H1 (cell line): ENCODE results near the gene LTN1. TPM values are rescaled to one million over a fixed set of nuclear protein-coding genes. Genes with fewer than 3 reads are reported as not detected.

Experiments used
- CTCF ChIA-PET: fragments of 300-600 bp; sonication (Branson Sonifier 250); formaldehyde crosslinking; loops from one replicate; lab custom pipeline; 2021; ENCODE audit not compliant: partially characterized antibody; lab: Charles Lee
- POLR2A ChIA-PET: fragments of 300-600 bp; sonication (Branson Sonifier 250); formaldehyde crosslinking; loops from one replicate; lab custom pipeline; 2021; ENCODE audit warnings: inconsistent platforms; ENCODE audit not compliant: partially characterized antibody; lab: Charles Lee
- DNase-seq, 2 experiments: peaks; one replicate each; pipeline versions ENCODE4 v3.0.0 to v3.0.0-alpha.2; 2010 to 2022; ENCODE audit warnings: low spot score in 2 of 2, low read depth in 1 of 2, mixed read lengths in 1 of 2
- FAIRE-seq: peaks from 2 replicates; lab custom pipeline; 2011; peaks lifted over from hg19 to GRCh38; lab: Jason Lieb, UNC
- H2AFZ ChIP-seq: 2 replicates; pipeline ENCODE4 v1.8.1; 2012; ENCODE audit warnings: low read length, inconsistent platforms
- H2AK5ac ChIP-seq: 2 replicates; pipeline ENCODE4 v1.6.1; 2013; ENCODE audit warnings: low read depth, low read length
- H2BK120ac ChIP-seq: replicated peaks from 2 replicates; pipeline ENCODE3; 2013; ENCODE audit warnings: low read depth, low read length, inconsistent platforms
- H2BK12ac ChIP-seq: 2 replicates; pipeline ENCODE4 v1.6.1; 2013; ENCODE audit warnings: low read depth, low read length
- H2BK15ac ChIP-seq: 2 replicates; pipeline ENCODE4 v1.6.1; 2013; ENCODE audit warnings: low read length
- H2BK20ac ChIP-seq: 2 replicates; pipeline ENCODE4 v1.6.1; 2013; ENCODE audit warnings: low read length
- H2BK5ac ChIP-seq: 2 replicates; pipeline ENCODE4 v1.6.1; 2013; ENCODE audit warnings: low read depth, low read length
- H3K14ac ChIP-seq: 2 replicates; pipeline ENCODE4 v1.6.1; 2013; ENCODE audit warnings: inconsistent platforms; ENCODE audit not compliant: insufficient read length
- H3K18ac ChIP-seq: 2 replicates; pipeline ENCODE4 v1.6.1; 2013; ENCODE audit warnings: low read length; ENCODE audit errors: extremely low read depth
- H3K23ac ChIP-seq: 2 replicates; pipeline ENCODE4 v1.6.1; 2013; ENCODE audit warnings: inconsistent platforms; ENCODE audit not compliant: insufficient read length
- H3K23me2 ChIP-seq: 2 replicates; pipeline ENCODE4 v1.6.1; 2013; ENCODE audit warnings: low read depth, low read length
- H3K27ac ChIP-seq: 2 replicates; pipeline ENCODE4 v1.6.1; 2011; ENCODE audit warnings: low read depth, low read length, inconsistent platforms
- H3K27me3 ChIP-seq, 4 experiments: replicated peaks in 1 of 4; 1 replicate in 1 of 4; 2 replicates in 3 of 4; pipeline versions ENCODE4 v1.6.1 to v1.8.1; 2011 to 2013; ENCODE audit warnings: low read length in 3 of 4, mild to moderate bottlenecking in 3 of 4, inconsistent platforms in 2 of 4, mixed read lengths in 2 of 4, moderate library complexity in 1 of 4; ENCODE audit not compliant: control insufficient read depth in 3 of 4, insufficient read depth in 3 of 4; ENCODE audit errors: extremely low read depth in 1 of 4
- H3K36me3 ChIP-seq, 4 experiments: 2 replicates each; pipeline versions ENCODE4 v1.6.1 to v1.8.1; 2011 to 2013; ENCODE audit warnings: mild to moderate bottlenecking in 4 of 4, low read length in 3 of 4, moderate library complexity in 2 of 4, control low read depth in 1 of 4, inconsistent platforms in 1 of 4; ENCODE audit not compliant: insufficient read depth in 4 of 4, control insufficient read depth in 2 of 4
- H3K4ac ChIP-seq: replicated peaks from 2 replicates; pipeline ENCODE3; 2013; ENCODE audit warnings: low read length, low read depth, mixed read lengths, inconsistent platforms; ENCODE audit not compliant: insufficient read length
- H3K4me1 ChIP-seq, 4 experiments: replicated peaks in 1 of 4; 1 replicate in 1 of 4; 2 replicates in 3 of 4; pipeline versions ENCODE4 v1.6.1 to v1.8.1; 2011 to 2013; ENCODE audit warnings: low read length in 3 of 4, inconsistent platforms in 2 of 4, mixed read lengths in 1 of 4; ENCODE audit not compliant: insufficient read depth in 4 of 4, control insufficient read depth in 3 of 4
- H3K4me2 ChIP-seq, 2 experiments: 2 replicates each; pipeline versions ENCODE4 v1.6.1 to v1.8.1; 2011 to 2013; ENCODE audit warnings: low read depth in 2 of 2, low read length in 2 of 2, control low read depth in 1 of 2, inconsistent platforms in 1 of 2, mild to moderate bottlenecking in 1 of 2; ENCODE audit not compliant: insufficient read depth in 1 of 2
- H3K4me3 ChIP-seq, 4 experiments: fragments of 200-600, 300-600 bp in 1 of 4; sonication (generic), shearing (Covaris generic), sonication (Bioruptor Twin) in 1 of 4; 2 replicates each; pipeline versions ENCODE4 v1.5.1 to v1.8.1; 2011 to 2016; ENCODE audit warnings: low read length in 4 of 4, low read depth in 3 of 4, control low read depth in 2 of 4, inconsistent platforms in 2 of 4, mild to moderate bottlenecking in 2 of 4, mixed read lengths in 1 of 4, moderate library complexity in 1 of 4; ENCODE audit not compliant: insufficient read depth in 2 of 4; ENCODE audit errors: extremely low read depth in 1 of 4
- H3K56ac ChIP-seq: replicated peaks from 2 replicates; pipeline ENCODE3; 2013; ENCODE audit warnings: low read depth, mild to moderate bottlenecking, mixed read lengths, low read length, inconsistent platforms; ENCODE audit not compliant: insufficient read length
- H3K79me1 ChIP-seq: 2 replicates; pipeline ENCODE4 v1.6.1; 2013; ENCODE audit warnings: low read depth, low read length, control low read depth
- H3K79me2 ChIP-seq, 2 experiments: 2 replicates each; pipeline versions ENCODE4 v1.6.1 to v1.8.1; 2012 to 2013; ENCODE audit warnings: low read length in 2 of 2, mild to moderate bottlenecking in 2 of 2, inconsistent platforms in 1 of 2; ENCODE audit not compliant: insufficient read depth in 2 of 2, control insufficient read depth in 1 of 2
- H3K9ac ChIP-seq, 4 experiments: replicated peaks in 1 of 4; 1 replicate in 1 of 4; 2 replicates in 3 of 4; pipeline versions ENCODE4 v1.6.1 to v1.8.1; 2011 to 2013; ENCODE audit warnings: low read depth in 3 of 4, low read length in 3 of 4, control low read depth in 2 of 4, mild to moderate bottlenecking in 2 of 4, moderate library complexity in 2 of 4, inconsistent platforms in 1 of 4; ENCODE audit errors: extremely low read depth in 1 of 4
- H3K9me3 ChIP-seq, 2 experiments: 2 replicates each; pipeline versions ENCODE4 v1.6.1 to v1.8.1; 2012 to 2013; ENCODE audit warnings: mild to moderate bottlenecking in 2 of 2, moderate library complexity in 2 of 2, control low read depth in 1 of 2, inconsistent platforms in 1 of 2, low read depth in 1 of 2, low read length in 1 of 2, mixed read lengths in 1 of 2; ENCODE audit not compliant: insufficient read depth in 2 of 2
- H4K20me1 ChIP-seq, 2 experiments: replicated peaks in 1 of 2; 2 replicates each; pipeline versions ENCODE3 to v1.8.1; 2011 to 2013; ENCODE audit warnings: inconsistent platforms in 2 of 2, low read length in 2 of 2, mild to moderate bottlenecking in 1 of 2; ENCODE audit not compliant: insufficient read depth in 2 of 2, control insufficient read depth in 1 of 2
- H4K5ac ChIP-seq: 2 replicates; pipeline ENCODE4 v1.6.1; 2013; ENCODE audit warnings: low read length, low read depth, mixed read lengths, inconsistent platforms; ENCODE audit not compliant: insufficient read length
- H4K8ac ChIP-seq: 2 replicates; pipeline ENCODE4 v1.8.0; 2013; ENCODE audit warnings: mild to moderate bottlenecking, moderate library complexity, low read length, inconsistent platforms; ENCODE audit not compliant: insufficient read depth; ENCODE audit errors: extremely low read depth
- H4K91ac ChIP-seq: replicated peaks from 2 replicates; pipeline ENCODE3; 2013; ENCODE audit warnings: low read length, mixed read lengths, inconsistent platforms; ENCODE audit not compliant: insufficient read length
- BCL11A ChIP-seq, 2 experiments: IDR thresholded peaks; one replicate each; pipeline ENCODE4 v1.6.1; 2011; ENCODE audit warnings: low read depth in 2 of 2, low read length in 2 of 2, mild to moderate bottlenecking in 2 of 2
- CHD2 ChIP-seq: IDR thresholded peaks from 2 replicates; pipeline ENCODE4 v1.6.1; 2012; ENCODE audit warnings: low read length, improper control_type of control experiment
- EP300 ChIP-seq, 2 experiments: IDR thresholded peaks; 1 replicate in 1 of 2; 2 replicates in 1 of 2; pipeline ENCODE4 v1.6.1; 2011 to 2012; ENCODE audit warnings: low read depth in 2 of 2, low read length in 2 of 2, mild to moderate bottlenecking in 2 of 2, borderline replicate concordance in 1 of 2, inconsistent platforms in 1 of 2, moderate library complexity in 1 of 2
- FOSL1 ChIP-seq: IDR thresholded peaks from 2 replicates; pipeline ENCODE4 v1.6.1; 2011; ENCODE audit warnings: mild to moderate bottlenecking, low read depth, low read length, moderate library complexity; ENCODE audit not compliant: insufficient read depth
- GABPA ChIP-seq: IDR thresholded peaks from 2 replicates; pipeline ENCODE4 v1.6.1; 2011; ENCODE audit warnings: mild to moderate bottlenecking, low read length, moderate library complexity, borderline replicate concordance; ENCODE audit not compliant: insufficient read depth
- KDM1A ChIP-seq: fragments of 200-600, 300-600 bp; sonication (generic); IDR thresholded peaks from 2 replicates; pipeline ENCODE4 v1.7.1; 2016; ENCODE audit warnings: mild to moderate bottlenecking, low read length, borderline replicate concordance
- RBBP5 ChIP-seq: IDR thresholded peaks from 2 replicates; pipeline ENCODE4 v1.7.1; 2012; ENCODE audit warnings: low read depth, mild to moderate bottlenecking, inconsistent platforms, low read length, moderate library complexity, borderline replicate concordance
- RNF2 ChIP-seq: fragments of 200-900, 300-1000 bp; sonication (generic); IDR thresholded peaks from 2 replicates; pipeline ENCODE4 v1.7.1; 2016; ENCODE audit warnings: borderline replicate concordance, low read depth, mild to moderate bottlenecking, antibody characterized with exemption, low read length; ENCODE audit not compliant: poor library complexity, severe bottlenecking; ENCODE audit errors: missing control alignments
- RXRA ChIP-seq: IDR thresholded peaks from 2 replicates; pipeline ENCODE4 v1.6.1; 2011; ENCODE audit warnings: low read depth, mild to moderate bottlenecking, low read length, moderate library complexity; ENCODE audit not compliant: insufficient read depth
- SIRT6 ChIP-seq: IDR thresholded peaks from one replicate; pipeline ENCODE4 v1.7.1; 2012; ENCODE audit warnings: low read length, inconsistent platforms
- SIX5 ChIP-seq: IDR thresholded peaks from 2 replicates; pipeline ENCODE4 v1.6.1; 2011; ENCODE audit warnings: mild to moderate bottlenecking, low read depth, low read length
- TBP ChIP-seq: IDR thresholded peaks from 2 replicates; pipeline ENCODE4 v1.6.1; 2011; ENCODE audit warnings: low read depth, low read length, improper control_type of control experiment
- WGBS, 2 experiments: shearing (Covaris generic) in 1 of 2; methylation state at CpG; one replicate each; pipeline versions ENCODE4 v1.1.6 to v1.1.7; 2013 to 2015; ENCODE audit warnings: low lambda C conversion rate in 2 of 2, mixed read lengths in 2 of 2, inconsistent platforms in 1 of 2, low coverage in 1 of 2, missing lambda C conversion rate in 1 of 2; ENCODE audit not compliant: insufficient replicate concordance in 2 of 2, insufficient coverage in 1 of 2, insufficient read length in 1 of 2; ENCODE audit errors: extremely low coverage in 1 of 2, missing lambda C conversion rate in 1 of 2; 5-methylcytosine and 5-hydroxymethylcytosine counted together
- polyA plus RNA-seq, 7 experiments: library from polyadenylated mRNA; depleted of rRNA in 3 of 7; stranded (reverse) in 5 of 7; unstranded in 2 of 7; fragments of >200 nt in 5 of 7; fragments of 200-250 nt in 2 of 7; gene quantifications; 1 replicate in 5 of 7; 2 replicates in 1 of 7; 4 replicates in 1 of 7; pipeline versions ENCODE4 v1.2.1 to v1.2.3, GENCODE V29; 2011 to 2013; ENCODE audit warnings: missing spikeins in 2 of 7, mixed read lengths in 2 of 7
- total RNA-seq: library from RNA; stranded (reverse); fragmentation: NEBNext Ultra II Directional; extraction: Animal tissue kit (Norgen Biotek cat#: 25700); gene quantifications from 2 replicates; pipeline ENCODE4 v1.2.1, GENCODE V29; 2021

Gene LTN1
- total and polyA plus RNA-seq, 2 of the 8 experiments (the other 6 are each of a cell fraction or from before 2014, with no cell fraction given): 3.2 to 23.5 TPM

GRCh38 chr21:28938726-28939125, 54.0 kb downstream of the LTN1 start:
- Histone ChIP-seq H4K5ac (no peak overlapping the region), H3K9me3 (no peaks in the 10 kb centered on the region), H3K27me3 (no peaks in the 10 kb centered on the region), H3K79me2 (no peaks in the 10 kb centered on the region), H3K4ac (no peak overlapping the region), H3K9ac (no peak overlapping the region), H3K4me3 (no peak overlapping the region), H3K36me3 (peaks cover 0 to 21% (median 3%) of the 10 kb centered on the region in 4 experiments; a peak in 4 of 8 replicates), H3K23me2 (no peaks in the 10 kb centered on the region; the same call in 1 of the 2 replicates), H2BK20ac (no peak overlapping the region), H4K20me1 (no peaks in the 10 kb centered on the region), H3K23ac (no peak overlapping the region), H2BK120ac (no peak overlapping the region), H3K79me1 (no peaks in the 10 kb centered on the region), H2BK15ac (no peak overlapping the region), H2AK5ac (no peak overlapping the region), H3K27ac (no peak overlapping the region), H2BK12ac (no peak overlapping the region), H3K14ac (no peak overlapping the region), H2AFZ (no peak overlapping the region), H3K18ac (no peak overlapping the region), H3K4me1 (no peaks in the 10 kb centered on the region), H4K91ac (no peak overlapping the region), H3K56ac (no peak overlapping the region), H4K8ac (no peak overlapping the region), H3K4me2 (no peak overlapping the region), H2BK5ac (no peak overlapping the region)
- ChIA-PET POLR2A (no interaction called here), CTCF (interaction anchor here (0.9 to 4.2 kb wide), 2 partner anchors 26 to 193 kb away, joined by 3 to 24 read pairs; no protein-coding TSS in a partner anchor)
- FAIRE-seq: no peak
- WGBS, 2 experiments: 81% methylated on average over 2 of the region's 2 CpGs; no CpG with 5 or more reads in 1 of the 2 experiments
- DNase-seq: no peak
- TF ChIP-seq SIX5: no peak
- no peak for TF ChIP-seq RNF2
- no peak for TF ChIP-seq RXRA
- TF ChIP-seq RBBP5: no peak
- no peak for TF ChIP-seq GABPA
- TF ChIP-seq TBP: no peak
- no peak for TF ChIP-seq KDM1A
- no peak for TF ChIP-seq FOSL1
- TF ChIP-seq CHD2: no peak
- no peak for TF ChIP-seq BCL11A (IDR thresholded peaks at IDR 0.05; ENCODE audit: low read depth in 2 of 2, low read length in 2 of 2)
- no peak for TF ChIP-seq SIRT6
- TF ChIP-seq EP300 (IDR thresholded peaks at IDR 0.05; ENCODE audit: borderline replicate concordance in 1 of 2, low read depth in 2 of 2, low read length in 2 of 2): no peak
